Natural killer cell (primary cell): ENCODE measurements around the gene KCNAB2. TPM values are rescaled to one million over a fixed set of nuclear protein-coding genes. Genes with fewer than 3 reads are reported as not detected.
A peak's percentile ranks its signal among the peaks of the same experiment; 100 is the strongest.

Experiments
- ATAC-seq, 3 donors: fragments of 150-1000 bp in 2 of 3; fragments of 200-7000 bp in 1 of 3; cut with Tn5 transposase; 1 replicate in 1 of 3; 2 replicates in 2 of 3; pipeline ENCODE4 v1.10.0; 2021; ENCODE audit warnings: mild to moderate bottlenecking in 2 of 3, moderate library complexity in 2 of 3
- DNase-seq, 2 donors: peaks; one replicate each; pipeline versions ENCODE4 v3.0.0 to v3.0.0-alpha.2; 2013 to 2021; ENCODE audit warnings: mixed read lengths in 1 of 2
- H3K27ac ChIP-seq: one replicate; pipeline ENCODE4 v1.5.1; 2013; ENCODE audit warnings: mild to moderate bottlenecking, low read length
- H3K27me3 ChIP-seq: one replicate; pipeline ENCODE4 v1.6.1; 2013; ENCODE audit warnings: low read length; ENCODE audit not compliant: control insufficient read depth, insufficient read depth
- H3K36me3 ChIP-seq: one replicate; pipeline ENCODE4 v1.6.1; 2013; ENCODE audit warnings: low read length; ENCODE audit not compliant: control insufficient read depth, insufficient read depth
- H3K4me1 ChIP-seq: one replicate; pipeline ENCODE4 v1.6.1; 2013; ENCODE audit warnings: low read length; ENCODE audit not compliant: control insufficient read depth, insufficient read depth
- H3K4me3 ChIP-seq: one replicate; pipeline ENCODE4 v1.5.1; 2013; ENCODE audit warnings: low read length
- H3K9me3 ChIP-seq: one replicate; pipeline ENCODE4 v1.6.1; 2013; ENCODE audit warnings: low read length; ENCODE audit not compliant: control insufficient read depth, insufficient read depth
- H3K27ac Mint-ChIP-seq, 2 donors: one replicate each; pipeline ENCODE4 v1.8.0; 2022; ENCODE audit warnings: mild to moderate bottlenecking in 2 of 2, mixed read lengths in 2 of 2, moderate library complexity in 1 of 2
- H3K27me3 Mint-ChIP-seq, 2 donors: one replicate each; pipeline ENCODE4 v1.8.0; 2022; ENCODE audit warnings: low read depth in 2 of 2, mixed read lengths in 2 of 2
- H3K36me3 Mint-ChIP-seq: one replicate; pipeline ENCODE4 v1.8.0; 2022; ENCODE audit warnings: mixed read lengths
- H3K4me1 Mint-ChIP-seq, 2 donors: one replicate each; pipeline ENCODE4 v1.8.0; 2022; ENCODE audit warnings: mixed read lengths in 2 of 2
- H3K4me3 Mint-ChIP-seq: one replicate; pipeline ENCODE4 v1.8.0; 2022; ENCODE audit warnings: mild to moderate bottlenecking, moderate library complexity, mixed read lengths
- H3K9me3 Mint-ChIP-seq, 2 donors: one replicate each; pipeline ENCODE4 v1.8.0; 2022; ENCODE audit warnings: mixed read lengths in 2 of 2
- CTCF ChIP-seq: fragments of 200-600 bp; IDR thresholded peaks from one replicate; pipeline ENCODE4 v1.8.0; 2022; ENCODE audit warnings: antibody characterized with exemption
- WGBS: methylation state at CpG from one replicate; pipeline ENCODE4 v1.1.7; 2013; ENCODE audit warnings: missing lambda C conversion rate; ENCODE audit not compliant: insufficient coverage; 5-methylcytosine and 5-hydroxymethylcytosine counted together
- intact Hi-C: fragments of 100-400 bp; cut with micrococcal nuclease; formaldehyde crosslinking; loops from one replicate; pipeline ENCODE4 v1.14.2; 2022
- total RNA-seq, 4 donors: library from RNA; stranded (reverse); fragments of 120-200 nt in 1 of 4; gene quantifications; one replicate each; pipeline versions ENCODE4 v1.2.3 to v1.2.4, GENCODE V29; 2013 to 2022

The KCNAB2 gene
- total RNA-seq, 3 donors from 2014 or later (not counting 1 experiment from before 2014, with no cell fraction given): 387 to 749 (median 430) TPM

GRCh38 chr1:6107409-6108356 is 62.0 kb downstream of the KCNAB2 start:
- no peaks in the 10 kb centered on the region for H3K9me3 Mint-ChIP-seq
- Histone ChIP-seq H3K27me3 (no peaks in the 10 kb centered on the region), H3K36me3 (no peaks in the 10 kb centered on the region), H3K27ac (no peak overlapping the region), H3K4me1 (no peaks in the 10 kb centered on the region), H3K4me3 (no peak overlapping the region), H3K9me3 (no peaks in the 10 kb centered on the region)
- no peak for TF ChIP-seq CTCF
- peaks cover 0 to 7% of the 10 kb centered on the region in 2 donors for H3K4me1 Mint-ChIP-seq
- WGBS: 88% methylated on average over 7 of the region's 8 CpGs
- peaks cover 0 to 11% of the 10 kb centered on the region in 2 donors for H3K27me3 Mint-ChIP-seq
- H3K36me3 Mint-ChIP-seq: no peaks in the 10 kb centered on the region
- DNase-seq (no peak), ATAC-seq (no peak)
- no peak overlapping the region for H3K27ac Mint-ChIP-seq
- intact Hi-C loops: loop anchor here (5.0 to 10.0 kb wide), 2 partner anchors 135 to 237 kb away; partner anchors contain the start of gene HES3
- H3K4me3 Mint-ChIP-seq: no peak overlapping the region

- WGBS: 49% methylated on average over 2 of the region's 2 CpGs
- TF ChIP-seq CTCF: no peak
- Histone ChIP-seq H3K4me1 (no peaks in the 10 kb centered on the region), H3K36me3 (no peaks in the 10 kb centered on the region), H3K9me3 (no peaks in the 10 kb centered on the region), H3K27ac (no peak overlapping the region), H3K4me3 (no peak overlapping the region), H3K27me3 (no peaks in the 10 kb centered on the region)
- no peak for ATAC-seq
- peaks cover 0 to 7% of the 10 kb centered on the region in 2 donors for H3K4me1 Mint-ChIP-seq
- peaks cover 0 to 11% of the 10 kb centered on the region in 2 donors for H3K27me3 Mint-ChIP-seq
- H3K4me3 Mint-ChIP-seq: no peak overlapping the region
- H3K27ac Mint-ChIP-seq: no peak overlapping the region
- no peaks in the 10 kb centered on the region for H3K36me3 Mint-ChIP-seq
- no peak for DNase-seq
- H3K9me3 Mint-ChIP-seq: no peaks in the 10 kb centered on the region
- intact Hi-C loops: loop anchor here (5.0 to 10.0 kb wide), 2 partner anchors 134 to 236 kb away; partner anchors contain the start of gene HES3
These were observed 62.8 kb downstream of the KCNAB2 start for GRCh38 chr1:6108476-6108875.

DNA sequence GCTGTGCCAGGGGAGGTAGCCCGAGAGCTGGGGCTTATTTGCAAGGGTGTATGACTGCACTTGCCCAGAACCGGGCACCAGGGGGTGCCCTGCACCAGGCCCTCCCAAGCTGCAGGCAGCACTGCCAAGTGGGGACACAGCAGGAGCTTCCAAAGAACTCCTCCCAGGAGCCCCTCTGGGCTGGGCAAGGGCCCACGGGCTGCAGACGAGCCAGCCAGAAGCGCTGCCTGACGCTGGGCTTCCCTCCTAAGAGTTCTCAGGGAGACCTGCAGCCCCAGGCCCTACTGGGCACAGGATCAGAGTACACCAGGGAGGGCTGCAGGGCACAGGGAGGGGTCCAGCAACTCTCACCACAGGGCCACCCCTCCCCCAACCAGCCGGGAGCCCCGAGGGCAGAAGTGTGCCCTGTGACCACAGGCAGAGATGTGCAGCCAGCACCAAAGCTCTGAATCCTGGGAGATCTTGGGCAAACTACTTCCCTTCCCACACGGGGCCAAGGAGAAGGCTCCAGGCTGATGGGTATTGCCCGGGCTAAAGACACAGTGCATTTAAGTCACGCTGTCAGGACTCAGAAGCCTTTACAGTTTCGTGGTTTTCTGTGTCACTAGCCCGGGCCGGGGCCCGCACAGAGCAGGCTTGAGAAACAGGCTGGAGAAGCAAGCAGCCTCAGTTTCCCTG is 63.4 kb downstream of the KCNAB2 start:
- peak; percentile 55 to 82 (median 78) for ATAC-seq
- peaks cover 0 to 11% of the 10 kb centered on the region in 2 donors for H3K27me3 Mint-ChIP-seq
- no peak overlapping the region for H3K4me3 Mint-ChIP-seq

More for the DNA sequence above, 63.4 kb downstream of the KCNAB2 start:
- Mint-ChIP-seq H3K36me3 (no peaks in the 10 kb centered on the region), H3K9me3 (no peaks in the 10 kb centered on the region), H3K27ac (no peak overlapping the region), H3K4me1 (peaks cover 0 to 7% of the 10 kb centered on the region in 2 donors)
- Histone ChIP-seq H3K9me3 (no peaks in the 10 kb centered on the region), H3K27ac (no peak overlapping the region), H3K4me3 (no peak overlapping the region), H3K27me3 (no peaks in the 10 kb centered on the region), H3K36me3 (no peaks in the 10 kb centered on the region), H3K4me1 (no peaks in the 10 kb centered on the region)
- peak in 1 of 2 donors; percentile 56 for DNase-seq
- TF ChIP-seq CTCF: no peak
- intact Hi-C loops: loop anchor here (5.0 to 10.0 kb wide), 2 partner anchors 133 to 236 kb away; partner anchors contain the start of gene HES3
- WGBS: 35% methylated on average over 15 of the region's 15 CpGs
